GM19467 (cell line): ENCODE measurements around the gene STAT5B.
A peak's percentile ranks its signal among the peaks of the same experiment; 100 is the strongest.

Experiments
- ATAC-seq: cut with Tn5 transposase; IDR thresholded peaks from one replicate; pipeline ENCODE4 v1.9.1; 2021; ENCODE audit warnings: mild to moderate bottlenecking, moderate library complexity; ENCODE audit not compliant: unreplicated experiment

Gene STAT5B

DNA sequence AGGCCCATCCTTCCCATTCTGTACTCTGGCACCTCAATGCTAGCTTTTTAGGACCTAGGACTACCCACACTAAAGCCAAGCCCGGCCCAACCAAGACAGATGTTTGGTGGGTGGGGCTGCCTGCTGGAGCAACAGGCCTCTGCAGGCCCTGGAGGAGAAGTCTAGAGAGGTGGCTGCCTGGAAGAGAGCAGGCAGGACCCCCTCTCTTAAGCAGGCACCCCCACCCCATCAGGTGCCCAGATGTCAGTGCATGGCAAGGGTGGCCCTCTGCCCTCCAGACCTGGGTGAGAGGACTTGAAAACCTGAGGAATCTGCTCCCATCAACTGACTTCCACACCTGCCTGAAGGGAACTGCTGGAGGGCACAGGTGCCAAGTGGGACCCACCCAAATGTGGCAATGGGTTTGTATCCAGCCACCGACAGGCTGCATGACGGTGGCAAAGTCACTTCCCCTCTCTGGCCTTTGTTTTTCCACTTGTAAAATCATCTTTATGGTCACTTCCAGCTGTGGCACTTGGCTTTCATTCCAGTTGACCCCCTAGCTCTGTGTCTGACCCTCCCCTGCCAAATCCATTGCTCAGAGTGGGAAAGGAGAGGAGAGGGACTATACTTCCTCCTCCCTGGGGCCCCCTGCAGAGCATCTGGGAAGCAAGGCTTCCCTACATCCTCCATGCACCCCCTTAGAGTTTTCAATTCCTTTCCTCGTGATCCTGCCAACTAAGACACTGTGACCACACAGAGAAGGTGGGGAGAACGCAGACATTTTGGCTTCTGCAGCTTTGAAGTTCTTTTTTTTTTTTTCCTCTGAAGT, 10.4 kb upstream of the STAT5B start:
- ATAC-seq, result no peak

GRCh38 chr17:42285346-42286050, 9.3 kb upstream of the STAT5B start:
- no peak for ATAC-seq

DNA sequence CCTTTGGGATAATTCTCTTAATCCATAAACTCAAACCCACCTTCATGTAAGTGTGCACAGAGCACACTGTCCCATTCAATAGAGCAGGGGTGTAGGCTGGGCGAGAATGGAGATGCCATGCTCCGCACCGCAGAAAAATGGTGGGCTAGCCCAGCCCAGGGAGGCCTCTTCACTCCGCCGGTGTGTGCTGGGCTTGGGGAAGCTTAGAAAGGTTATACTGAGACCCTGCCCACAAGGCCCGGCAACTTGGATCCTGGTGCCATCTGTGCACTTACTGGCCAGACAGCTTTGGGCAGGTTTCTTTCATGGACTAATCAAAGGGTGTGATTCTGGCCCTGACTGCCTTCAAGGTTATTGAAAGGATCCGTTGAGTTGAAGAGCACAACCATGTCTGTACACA, 8.4 kb upstream of the STAT5B start:
- ATAC-seq, result no peak

GRCh38 chr17:42284024-42284369, 7.8 kb upstream of the STAT5B start:
- no peak for ATAC-seq

DNA sequence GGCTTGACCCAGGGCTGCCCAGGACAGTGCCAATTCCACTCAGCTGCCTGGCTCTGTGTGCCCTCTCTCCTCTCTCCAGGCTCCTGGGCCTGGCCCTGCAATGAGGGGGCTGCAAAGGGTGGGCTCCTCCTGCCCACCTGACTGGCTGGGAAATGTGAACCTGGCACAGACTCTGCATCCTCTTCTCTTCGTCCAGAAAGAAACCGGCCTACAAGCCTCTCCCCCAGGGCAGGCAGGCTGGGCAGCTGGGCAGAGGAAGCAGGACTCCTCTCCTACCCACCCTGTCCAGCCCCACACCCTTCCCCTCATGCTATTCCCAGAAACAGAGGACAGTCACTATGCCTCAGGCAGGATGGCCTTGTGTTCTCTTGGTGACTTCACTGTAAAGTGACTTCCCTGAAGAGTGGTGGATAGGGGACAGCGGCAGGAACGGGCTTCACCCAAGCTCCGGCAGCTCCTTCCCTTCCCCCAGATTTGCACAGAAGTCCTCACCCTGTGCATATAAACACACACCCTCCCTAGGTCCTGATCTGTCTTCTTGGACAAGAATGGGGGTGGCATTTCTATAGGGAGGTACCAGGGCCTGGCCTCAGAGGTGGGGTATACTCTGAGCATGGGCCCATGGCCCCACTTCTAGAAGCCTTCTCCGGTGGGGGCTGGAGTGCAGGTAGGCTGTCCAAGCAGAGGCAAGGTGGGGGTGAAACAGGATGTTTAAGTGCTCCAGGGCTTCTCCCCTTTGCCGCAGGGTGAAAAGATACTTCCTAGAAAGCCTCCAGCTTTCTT, 7.2 kb upstream of the STAT5B start:
- no peak for ATAC-seq

GRCh38 chr17:42282478-42283080, 6.4 kb upstream of the STAT5B start:
- no peak for ATAC-seq

DNA sequence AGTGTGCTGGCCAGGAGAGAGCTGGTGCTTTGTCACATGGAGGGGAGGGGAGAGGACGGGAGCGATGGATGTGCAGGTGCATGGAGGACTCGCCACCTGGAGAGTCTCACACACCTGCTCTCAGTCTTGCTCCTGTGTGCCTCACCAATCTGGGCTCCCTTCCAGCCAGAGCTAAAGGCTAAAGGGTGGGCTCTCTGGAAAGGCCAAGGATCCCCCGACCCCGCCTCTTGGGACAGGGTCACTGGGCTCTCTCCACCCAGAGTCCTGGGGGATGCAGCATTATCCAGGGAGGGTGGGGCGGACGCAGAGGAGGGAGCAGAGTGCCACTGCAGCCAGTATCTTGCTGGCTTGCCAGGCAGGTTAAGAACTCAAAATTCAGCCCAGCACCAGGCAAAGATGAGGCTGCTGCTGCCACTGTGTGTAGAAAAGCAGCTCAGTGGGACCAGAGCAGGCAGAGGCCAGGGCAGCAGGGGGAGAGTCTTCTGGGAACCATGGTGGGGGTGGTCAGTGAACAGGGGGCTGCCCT, 5.4 kb upstream of the STAT5B start:
- ATAC-seq, result no peak

DNA sequence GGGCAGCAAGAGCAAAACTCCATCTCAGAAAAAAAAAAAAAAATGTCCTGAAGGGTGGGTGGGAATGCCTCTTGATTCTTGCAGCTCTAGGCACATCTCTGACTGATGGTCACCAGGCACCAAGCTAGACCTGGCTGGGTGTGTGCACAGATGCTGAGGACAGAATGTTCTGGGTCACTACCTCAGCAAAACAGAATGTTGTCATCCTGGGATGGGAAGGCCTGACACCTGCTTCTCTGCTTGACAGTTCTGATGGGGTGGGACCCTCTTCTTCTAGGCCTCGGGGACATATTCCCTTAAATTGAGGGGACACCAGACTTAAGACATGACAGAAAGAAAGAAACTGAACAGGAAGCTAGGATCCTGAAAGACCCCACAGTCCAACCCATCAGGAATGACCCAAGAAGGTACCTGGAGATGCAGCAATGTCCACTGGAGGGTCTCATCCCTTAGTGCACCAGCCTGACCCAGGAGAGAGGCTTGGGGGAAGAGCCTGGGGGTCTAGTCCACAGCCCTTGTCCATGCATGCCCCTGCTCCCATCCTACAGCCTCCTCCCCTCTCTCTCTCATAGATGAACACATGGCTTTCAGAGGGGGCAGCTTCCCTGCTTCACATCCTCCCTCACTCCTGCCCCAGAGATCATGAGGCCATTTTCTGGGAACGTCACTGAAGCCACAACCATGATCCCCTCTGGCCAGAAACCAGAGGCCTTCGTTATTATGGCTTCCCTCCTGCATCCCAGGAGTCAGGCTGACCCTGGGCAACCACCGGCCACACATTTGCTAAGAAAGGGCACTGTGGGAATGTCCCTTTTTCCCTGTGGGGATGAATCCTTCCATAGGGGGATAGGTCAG, 3.8 kb upstream of the STAT5B start:
- ATAC-seq, result no peak

DNA sequence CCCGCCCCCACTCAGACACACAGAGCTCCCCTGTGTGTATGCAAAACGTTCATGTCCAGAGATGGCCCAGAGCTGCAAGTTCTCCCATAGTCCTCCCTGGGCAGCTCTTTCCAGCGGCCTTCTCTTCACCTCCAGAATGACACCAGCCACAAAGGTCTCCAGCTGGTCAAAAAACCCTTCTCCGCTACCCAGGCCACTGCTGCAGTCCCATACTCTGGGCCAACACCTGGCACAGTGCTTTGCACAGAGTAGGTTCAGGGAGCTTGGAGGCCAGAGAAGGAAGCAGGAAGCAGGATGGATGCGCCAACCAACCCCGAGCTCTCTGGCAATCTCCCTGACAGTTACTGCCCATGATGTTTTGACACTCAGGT, 1.1 kb upstream of the STAT5B start:
- ATAC-seq, result no peak

GRCh38 chr17:42276609-42277341, 584 bp upstream of the STAT5B start:
- peak; percentile 26 for ATAC-seq

GRCh38 chr17:42275527-42276358, 448 bp downstream of the STAT5B start:
- peak; percentile 36 for ATAC-seq

DNA sequence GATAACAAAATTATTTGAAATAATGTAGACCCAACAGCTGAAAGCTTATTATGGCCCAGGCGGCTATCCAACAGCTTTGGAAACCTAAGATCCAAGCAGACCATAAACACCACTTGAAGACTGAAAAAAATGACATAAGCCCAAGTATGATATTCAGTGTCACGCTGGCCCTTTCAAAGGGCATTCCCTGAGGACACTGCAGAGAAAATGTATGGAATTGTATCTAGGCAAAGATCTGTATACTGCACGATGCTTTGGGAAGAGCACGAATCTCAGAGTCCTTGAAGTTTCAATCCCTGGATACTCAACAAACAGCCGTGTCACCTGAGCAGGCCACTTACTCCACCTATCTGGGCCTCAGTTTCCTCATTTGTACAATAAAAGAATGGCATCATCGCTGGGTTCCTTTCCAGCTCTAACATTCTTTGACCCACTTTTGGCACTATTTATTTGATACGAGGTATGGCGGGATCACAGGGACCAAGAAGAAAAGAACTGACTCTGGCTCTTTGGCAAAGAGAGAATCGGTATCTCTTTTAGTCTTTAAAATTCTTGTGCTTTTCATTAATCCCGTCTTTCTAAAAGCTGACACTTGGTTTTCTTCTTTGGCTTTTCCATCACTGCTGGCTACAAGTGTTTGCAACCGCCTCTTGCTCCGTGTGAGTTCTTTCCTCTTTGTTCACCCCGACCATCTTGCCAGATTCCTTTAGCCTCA, 1.2 kb downstream of the STAT5B start:
- ATAC-seq, result no peak

- no peak for ATAC-seq
These were observed 2.0 kb downstream of the STAT5B start for GRCh38 chr17:42274253-42274542.

GRCh38 chr17:42273474-42274252, 2.5 kb downstream of the STAT5B start:
- ATAC-seq, result no peak

- ATAC-seq, result no peak
These were observed 3.9 kb downstream of the STAT5B start for GRCh38 chr17:42272162-42272907.

GRCh38 chr17:42271779-42272035, 4.5 kb downstream of the STAT5B start:
- no peak for ATAC-seq
